ENCODE measurements around the gene CLEC7A.

Gene CLEC7A

DNA sequence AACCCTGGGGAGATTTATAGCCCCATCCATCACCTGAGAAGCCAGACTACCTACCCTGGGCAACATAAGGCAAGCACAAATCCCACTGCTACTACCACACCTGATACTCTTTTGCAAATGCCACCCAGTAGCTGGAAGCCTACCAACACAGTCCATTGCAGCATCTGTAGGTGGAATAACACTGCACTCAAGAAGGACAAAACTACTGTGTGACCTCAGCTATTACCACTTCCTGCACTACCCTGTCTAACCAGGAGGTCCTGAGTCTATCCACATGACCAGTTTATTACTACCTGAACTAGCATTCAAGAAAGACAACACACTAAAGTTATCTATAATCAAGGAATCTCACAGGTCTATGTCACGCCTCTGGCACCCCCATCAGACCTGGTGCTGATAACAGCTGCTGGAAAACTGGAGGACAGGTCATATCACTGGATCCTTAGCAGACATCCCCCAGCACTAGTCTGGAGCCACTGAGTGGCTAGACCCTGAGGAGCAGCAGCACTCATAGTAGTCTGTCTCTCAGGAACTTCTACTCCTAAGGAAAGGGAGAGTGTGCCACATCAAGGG lies 28.3 kb downstream of the CLEC7A start:
- no peaks in the 10 kb centered on the region for H3K9me2 ChIP-seq (replicated peaks; ENCODE audit: low read depth, low read length)
- H2AFZ ChIP-seq (ENCODE audit: low read length) = peak overlapping the region; percentile 51; the same call in 1 of the 2 replicates
- H3K27me3 ChIP-seq (ENCODE audit: insufficient read depth, low read length, poor library complexity, severe bottlenecking) = no peaks in the 10 kb centered on the region
- H3K79me2 ChIP-seq (ENCODE audit: insufficient read depth, low read length) = no peaks in the 10 kb centered on the region
- no peaks in the 10 kb centered on the region for H3K36me3 ChIP-seq (ENCODE audit: insufficient read depth, low read length)
- H3K4me2 ChIP-seq (ENCODE audit: low read depth, low read length, poor library complexity, severe bottlenecking) = peak overlapping the region; percentile 20
- H3K9me3 ChIP-seq (ENCODE audit: insufficient read depth, low read depth, low read length) = no peaks in the 10 kb centered on the region
- no peaks in the 10 kb centered on the region for H3F3A ChIP-seq (ENCODE audit: low read depth)
- no peak overlapping the region for H3K9ac ChIP-seq (ENCODE audit: low read depth, low read length, poor library complexity, severe bottlenecking)
- peaks cover 12% of the 10 kb centered on the region for H3K4me1 ChIP-seq (ENCODE audit: insufficient read depth, low read length, poor library complexity, severe bottlenecking)
- no peak overlapping the region for H3K4me3 ChIP-seq (ENCODE audit: low read length, poor library complexity, severe bottlenecking)
- no peak for TF ChIP-seq EZH2phosphoT487 (IDR thresholded peaks at IDR 0.05; ENCODE audit: borderline replicate concordance)
- no peak for TF ChIP-seq CTCF (conservative IDR thresholded peaks at IDR 0.05; ENCODE audit: low read length)
- no peaks in the 10 kb centered on the region for H4K20me1 ChIP-seq (ENCODE audit: insufficient read depth, low read length, poor library complexity, severe bottlenecking)

- Histone ChIP-seq H4K20me1 (ENCODE audit: insufficient read depth, low read length, poor library complexity, severe bottlenecking) (no peaks in the 10 kb centered on the region), H2AFZ (ENCODE audit: low read length) (0 out of 2 replicates have a peak overlapping the region, but pooled peaks have one; percentile 51), H3K4me3 (ENCODE audit: low read length, poor library complexity, severe bottlenecking) (no peak overlapping the region), H3K36me3 (ENCODE audit: insufficient read depth, low read length) (no peaks in the 10 kb centered on the region), H3K4me1 (ENCODE audit: insufficient read depth, low read length, poor library complexity, severe bottlenecking) (peaks cover 12% of the 10 kb centered on the region), H3K9me3 (ENCODE audit: insufficient read depth, low read depth, low read length) (no peaks in the 10 kb centered on the region), H3K9me2 (replicated peaks; ENCODE audit: low read depth, low read length) (no peaks in the 10 kb centered on the region), H3K79me2 (ENCODE audit: insufficient read depth, low read length) (no peaks in the 10 kb centered on the region), H3F3A (ENCODE audit: low read depth) (no peaks in the 10 kb centered on the region), H3K9ac (ENCODE audit: low read depth, low read length, poor library complexity, severe bottlenecking) (no peak overlapping the region), H3K4me2 (ENCODE audit: low read depth, low read length, poor library complexity, severe bottlenecking) (peak overlapping the region; percentile 20), H3K27me3 (ENCODE audit: insufficient read depth, low read length, poor library complexity, severe bottlenecking) (no peaks in the 10 kb centered on the region)
- TF ChIP-seq CTCF (conservative IDR thresholded peaks at IDR 0.05; ENCODE audit: low read length) = no peak
- no peak for TF ChIP-seq EZH2phosphoT487 (IDR thresholded peaks at IDR 0.05; ENCODE audit: borderline replicate concordance)
Observed at GRCh38 chr12:10101042-10101579, 28.9 kb downstream of the CLEC7A start.

DNA sequence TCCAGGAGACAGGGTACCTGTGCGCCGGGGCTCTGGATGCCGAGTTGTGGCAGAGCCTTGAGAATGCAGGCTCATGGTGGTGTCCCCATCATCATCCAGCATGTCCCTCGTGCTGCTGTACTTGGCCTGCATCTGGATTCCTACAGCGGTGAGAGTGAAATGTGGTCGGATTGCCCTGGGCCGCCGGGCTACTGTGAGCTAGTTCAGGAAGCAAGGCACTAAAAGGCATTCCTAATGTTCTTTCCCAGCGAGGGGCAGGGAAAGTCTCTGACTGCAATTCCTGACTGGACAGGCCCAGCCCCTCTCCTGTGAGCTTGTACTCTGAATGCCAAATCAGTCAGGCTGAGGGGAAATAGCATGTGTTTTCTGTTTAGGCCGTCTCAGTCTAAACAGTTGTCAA lies 31.2 kb downstream of the CLEC7A start, which contains the start of gene CLEC1A:
CLEC1A (minus strand) TSS at position 195 of the 400 bp plus-strand sequence; CDS start at position 132, 63 bp downstream.
- no peaks in the 10 kb centered on the region for H3K36me3 ChIP-seq (ENCODE audit: insufficient read depth, low read length)
- H4K20me1 ChIP-seq (ENCODE audit: insufficient read depth, low read length, poor library complexity, severe bottlenecking) = no peaks in the 10 kb centered on the region
- H3K4me2 ChIP-seq (ENCODE audit: low read depth, low read length, poor library complexity, severe bottlenecking) = no peak within 1 kb of the TSS
- no peaks in the 10 kb centered on the region for H3K79me2 ChIP-seq (ENCODE audit: insufficient read depth, low read length)
- TF ChIP-seq EZH2phosphoT487 (IDR thresholded peaks at IDR 0.05; ENCODE audit: borderline replicate concordance) (no peak), CTCF (conservative IDR thresholded peaks at IDR 0.05; ENCODE audit: low read length) (no peak)
- H3K9ac ChIP-seq (ENCODE audit: low read depth, low read length, poor library complexity, severe bottlenecking) = no peak within 1 kb of the TSS
- H3K9me3 ChIP-seq (ENCODE audit: insufficient read depth, low read depth, low read length) = no peaks in the 10 kb centered on the region
- H3F3A ChIP-seq (ENCODE audit: low read depth) = no peaks in the 10 kb centered on the region
- H3K4me1 ChIP-seq (ENCODE audit: insufficient read depth, low read length, poor library complexity, severe bottlenecking) = peaks cover 12% of the 10 kb centered on the region
- H2AFZ ChIP-seq (ENCODE audit: low read length) = no peak within 1 kb of the TSS
- H3K27me3 ChIP-seq (ENCODE audit: insufficient read depth, low read length, poor library complexity, severe bottlenecking) = no peaks in the 10 kb centered on the region
- no peaks in the 10 kb centered on the region for H3K9me2 ChIP-seq (replicated peaks; ENCODE audit: low read depth, low read length)
- H3K4me3 ChIP-seq (ENCODE audit: low read length, poor library complexity, severe bottlenecking) = no peak within 1 kb of the TSS
